Activated naive CD4-positive, alpha-beta T cell treated with anti-CD3 and anti-CD28 coated beads, Interleukin-2, amount 50 U/mL, for 16 hours (primary cell): ENCODE measurements around the gene SLC6A18.
"Not testable (repeated sequence)": the region's sequence is repeated elsewhere in the genome, so short reads cannot be mapped to it uniquely, and the experiment has no call there.

Source experiments
- DNase-seq: peaks from one replicate; pipeline ENCODE4 v3.0.0-alpha.2; 2020

The SLC6A18 gene

GRCh38 chr5:1216918-1217295, 8.3 kb upstream of the SLC6A18 start:
- no peak for DNase-seq

- DNase-seq: no peak
Observed at GRCh38 chr5:1217596-1218206, 7.5 kb upstream of the SLC6A18 start.

- DNase-seq: no peak
Observed at GRCh38 chr5:1218351-1219080, 6.7 kb upstream of the SLC6A18 start.

- no peak for DNase-seq
Observed at GRCh38 chr5:1219098-1219767, 5.9 kb upstream of the SLC6A18 start.

- no peak for DNase-seq
Observed at GRCh38 chr5:1219768-1220100, 5.4 kb upstream of the SLC6A18 start.

- no peak for DNase-seq
Observed at GRCh38 chr5:1220351-1220750, 4.8 kb upstream of the SLC6A18 start.

- no peak for DNase-seq
Observed at GRCh38 chr5:1220831-1221230, 4.3 kb upstream of the SLC6A18 start.

GRCh38 chr5:1221721-1222120, 3.5 kb upstream of the SLC6A18 start:
- DNase-seq: no peak

- DNase-seq: no peak
Observed at GRCh38 chr5:1222147-1222546, 3.0 kb upstream of the SLC6A18 start.

- no peak for DNase-seq
Observed at GRCh38 chr5:1222621-1223277, 2.4 kb upstream of the SLC6A18 start.

- DNase-seq: no peak
Observed at GRCh38 chr5:1223278-1223670, 1.9 kb upstream of the SLC6A18 start.

- no peak for DNase-seq
Observed at GRCh38 chr5:1224631-1225030, 550 bp upstream of the SLC6A18 start.

- no peak for DNase-seq
Observed at GRCh38 chr5:1226231-1226630, 1.1 kb downstream of the SLC6A18 start.

- DNase-seq: no peak
Observed at GRCh38 chr5:1226839-1227581, 1.8 kb downstream of the SLC6A18 start.

- no peak for DNase-seq
Observed at GRCh38 chr5:1227667-1228066, 2.5 kb downstream of the SLC6A18 start.

GRCh38 chr5:1228120-1228519, 2.9 kb downstream of the SLC6A18 start:
- no peak for DNase-seq

- not testable (repeated sequence) for DNase-seq
Observed at GRCh38 chr5:1229023-1229422, 3.8 kb downstream of the SLC6A18 start.

- no peak for DNase-seq
Observed at GRCh38 chr5:1229822-1230221, 4.6 kb downstream of the SLC6A18 start.

- DNase-seq: no peak
Observed at GRCh38 chr5:1230551-1230950, 5.4 kb downstream of the SLC6A18 start.

GRCh38 chr5:1231354-1231905, 6.2 kb downstream of the SLC6A18 start:
- no peak for DNase-seq

- no peak for DNase-seq
Observed at GRCh38 chr5:1232780-1233179, 7.6 kb downstream of the SLC6A18 start.

GRCh38 chr5:1235379-1235778, 10.2 kb downstream of the SLC6A18 start:
- no peak for DNase-seq

GRCh38 chr5:1235838-1236237, 10.7 kb downstream of the SLC6A18 start:
- DNase-seq: no peak
